IMR-90 (cell line): ENCODE measurements around the gene SNX14. TPM values are rescaled to one million over a fixed set of nuclear protein-coding genes. Genes with fewer than 3 reads are reported as not detected.

Source experiments
- ATAC-seq: fragments of 200-7000 bp; cut with Tn5 transposase; 2 replicates; pipeline ENCODE4 v1.9.1; 2020; ENCODE audit warnings: low read depth, mild to moderate bottlenecking, moderate library complexity
- BruUV-seq: library from RNA; stranded (reverse); fragments of 400-500 nt; replicated peaks from 2 replicates; lab custom pipeline; 2021; lab: Mats Ljungman, UMichigan
- CTCF ChIA-PET: fragments of 300-600 bp; formaldehyde crosslinking; extraction: SDS; loops from one replicate; lab custom pipeline; 2021; ENCODE audit warnings: antibody characterized with exemption; lab: Yijun Ruan, JAX
- POLR2A ChIA-PET: fragments of 300-600 bp; sonication (Branson Sonifier 250); formaldehyde crosslinking; loops from one replicate; lab custom pipeline; 2022; ENCODE audit warnings: antibody characterized with exemption; ENCODE audit not compliant: unreplicated experiment; lab: Charles Lee
- DNase-seq: peaks from one replicate; pipeline ENCODE4 v3.0.0; 2013
- H2AFZ ChIP-seq: replicated peaks from 2 replicates; pipeline ENCODE3; 2013; ENCODE audit warnings: low read length, mild to moderate bottlenecking; ENCODE audit not compliant: poor library complexity
- H2AK5ac ChIP-seq: 2 replicates; pipeline ENCODE4 v1.6.1; 2013; ENCODE audit warnings: low read depth, low read length, inconsistent platforms
- H2AK9ac ChIP-seq: replicated peaks from 2 replicates; pipeline ENCODE3; 2013; ENCODE audit warnings: mild to moderate bottlenecking, low read depth, low read length, moderate library complexity; ENCODE audit not compliant: poor library complexity
- H2BK120ac ChIP-seq: 2 replicates; pipeline ENCODE4 v1.6.1; 2013; ENCODE audit warnings: low read depth, low read length, inconsistent platforms
- H2BK15ac ChIP-seq: 3 replicates; pipeline ENCODE4 v1.6.1; 2013; ENCODE audit warnings: low read depth, low read length, inconsistent platforms
- H2BK20ac ChIP-seq: 2 replicates; pipeline ENCODE4 v1.6.1; 2013; ENCODE audit warnings: low read depth, mild to moderate bottlenecking, inconsistent platforms, low read length, moderate library complexity
- H2BK5ac ChIP-seq: 2 replicates; pipeline ENCODE4 v1.6.1; 2013; ENCODE audit warnings: mild to moderate bottlenecking, low read depth, low read length, inconsistent platforms; ENCODE audit not compliant: poor library complexity, severe bottlenecking
- H3K14ac ChIP-seq: replicated peaks from 2 replicates; pipeline ENCODE4 v1.6.1; 2013; ENCODE audit warnings: low read depth, low read length, inconsistent platforms
- H3K18ac ChIP-seq: 2 replicates; pipeline ENCODE4 v1.6.1; 2013; ENCODE audit warnings: low read depth, low read length, control low read depth
- H3K23ac ChIP-seq: 2 replicates; pipeline ENCODE4 v1.6.1; 2013; ENCODE audit warnings: low read depth, low read length, inconsistent platforms
- H3K27ac ChIP-seq: 2 replicates; pipeline ENCODE4 v1.5.1; 2013; ENCODE audit warnings: mild to moderate bottlenecking, control low read depth, low read length; ENCODE audit not compliant: insufficient read depth
- H3K27me3 ChIP-seq: 2 replicates; pipeline ENCODE4 v1.6.1; 2013; ENCODE audit warnings: low read length; ENCODE audit not compliant: control insufficient read depth, insufficient read depth
- H3K36me3 ChIP-seq: 2 replicates; pipeline ENCODE4 v1.6.1; 2013; ENCODE audit warnings: low read length, mixed read lengths; ENCODE audit not compliant: control insufficient read depth, insufficient read depth
- H3K4ac ChIP-seq: 2 replicates; pipeline ENCODE4 v1.6.1; 2013; ENCODE audit warnings: low read depth, low read length, inconsistent platforms
- H3K4me1 ChIP-seq: 2 replicates; pipeline ENCODE4 v1.6.1; 2013; ENCODE audit warnings: low read length, mixed read lengths; ENCODE audit not compliant: control insufficient read depth, insufficient read depth
- H3K4me2 ChIP-seq: 2 replicates; pipeline ENCODE4 v1.6.1; 2013; ENCODE audit warnings: low read depth, mild to moderate bottlenecking, control low read depth, low read length, moderate library complexity
- H3K4me3 ChIP-seq: 2 replicates; pipeline ENCODE4 v1.5.1; 2013; ENCODE audit warnings: low read depth, mild to moderate bottlenecking, control low read depth, low read length, moderate library complexity; ENCODE audit not compliant: insufficient read depth
- H3K56ac ChIP-seq: 2 replicates; pipeline ENCODE4 v1.6.1; 2013; ENCODE audit warnings: low read length, inconsistent platforms; ENCODE audit not compliant: insufficient read depth; ENCODE audit errors: extremely low read depth
- H3K79me1 ChIP-seq, 2 experiments: 2 replicates each; pipeline ENCODE4 v1.6.1; 2013; ENCODE audit warnings: low read length in 2 of 2, inconsistent platforms in 1 of 2, low read depth in 1 of 2
- H3K9ac ChIP-seq: 2 replicates; pipeline ENCODE4 v1.6.1; 2013; ENCODE audit warnings: low read depth, low read length, control low read depth
- H3K9me1 ChIP-seq: 2 replicates; pipeline ENCODE4 v1.6.1; 2013; ENCODE audit warnings: low read length, inconsistent platforms; ENCODE audit not compliant: insufficient read depth
- H3K9me3 ChIP-seq: 2 replicates; pipeline ENCODE4 v1.6.1; 2013; ENCODE audit warnings: low read length; ENCODE audit not compliant: control insufficient read depth, insufficient read depth
- H4K20me1 ChIP-seq: 2 replicates; pipeline ENCODE4 v1.6.1; 2013; ENCODE audit warnings: low read length, inconsistent platforms; ENCODE audit not compliant: insufficient read depth
- H4K5ac ChIP-seq: 2 replicates; pipeline ENCODE4 v1.6.1; 2013; ENCODE audit warnings: mild to moderate bottlenecking, low read depth, low read length, control low read depth
- H4K8ac ChIP-seq, 2 experiments: 2 replicates each; pipeline ENCODE4 v1.6.1; 2013; ENCODE audit warnings: low read depth in 2 of 2, low read length in 2 of 2, control low read depth in 1 of 2, inconsistent platforms in 1 of 2
- H4K91ac ChIP-seq: 2 replicates; pipeline ENCODE4 v1.6.1; 2013; ENCODE audit warnings: low read depth, low read length, inconsistent platforms; ENCODE audit not compliant: insufficient read depth
- BHLHE40 ChIP-seq: fragments of 150-350 bp; IDR thresholded peaks from 2 replicates; pipeline ENCODE4 v1.6.1; 2016; ENCODE audit warnings: mild to moderate bottlenecking, low read depth, low read length
- CEBPB ChIP-seq: IDR thresholded peaks from 2 replicates; pipeline ENCODE4 v1.6.1; 2012; ENCODE audit warnings: low read depth, low read length, improper control_type of control experiment
- CHD1 ChIP-seq: IDR thresholded peaks from 2 replicates; pipeline ENCODE4 v1.6.1; 2012; ENCODE audit warnings: low read depth, low read length, improper control_type of control experiment
- FOS ChIP-seq: fragments of 150-350 bp; IDR thresholded peaks from 2 replicates; pipeline ENCODE4 v1.6.1; 2016; ENCODE audit warnings: low read depth, low read length
- MAFK ChIP-seq: IDR thresholded peaks from 2 replicates; pipeline ENCODE4 v1.6.1; 2012; ENCODE audit warnings: low read depth, low read length, improper control_type of control experiment
- MAZ ChIP-seq: IDR thresholded peaks from 2 replicates; pipeline ENCODE4 v1.6.1; 2012; ENCODE audit warnings: low read depth, mild to moderate bottlenecking, low read length, improper control_type of control experiment, moderate library complexity, borderline replicate concordance
- MXI1 ChIP-seq: IDR thresholded peaks from 2 replicates; pipeline ENCODE4 v1.6.1; 2012; ENCODE audit warnings: low read depth, mild to moderate bottlenecking, low read length, moderate library complexity, borderline replicate concordance
- POLR2A ChIP-seq: IDR thresholded peaks from 2 replicates; pipeline ENCODE4 v1.6.1; 2012; ENCODE audit warnings: mild to moderate bottlenecking, low read depth, low read length
- RAD21 ChIP-seq: IDR thresholded peaks from 2 replicates; pipeline ENCODE4 v1.6.1; 2012; ENCODE audit warnings: low read length, improper control_type of control experiment
- RCOR1 ChIP-seq: IDR thresholded peaks from 2 replicates; pipeline ENCODE4 v1.6.1; 2012; ENCODE audit warnings: mild to moderate bottlenecking, low read length, improper control_type of control experiment; ENCODE audit not compliant: insufficient replicate concordance
- RFX5 ChIP-seq: IDR thresholded peaks from 2 replicates; pipeline ENCODE4 v1.8.0; 2012; ENCODE audit warnings: low read depth, mild to moderate bottlenecking, low read length, moderate library complexity
- SMC3 ChIP-seq: fragments of 150-350 bp; IDR thresholded peaks from 2 replicates; pipeline ENCODE4 v1.6.1; 2016; ENCODE audit warnings: low read depth, mild to moderate bottlenecking, antibody characterized with exemption, low read length, moderate library complexity
- WGBS, 2 experiments: methylation state at CpG; one replicate each; pipeline versions ENCODE4 v1.1.5 to v1.1.7; 2013; ENCODE audit warnings: missing lambda C conversion rate in 2 of 2; ENCODE audit not compliant: insufficient read length in 1 of 2; ENCODE audit errors: extremely low coverage in 2 of 2; 5-methylcytosine and 5-hydroxymethylcytosine counted together
- dilution Hi-C: fragments of 300-500 bp; cut with HindIII; formaldehyde crosslinking; loops from one replicate; pipeline ENCODE4 v1.14.3; 2018; ENCODE audit warnings: low sequenced_read_pairs; ENCODE audit not compliant: unreplicated experiment
- in situ Hi-C: fragments of 300-500 bp; cut with MboI; formaldehyde crosslinking; loops from 3 replicates; pipeline ENCODE4 v1.14.3; 2019; ENCODE audit warnings: low sequenced_read_pairs, inconsistent platforms, mixed read lengths
- intact Hi-C: fragments of 100-400 bp; cut with micrococcal nuclease; formaldehyde crosslinking; loops from 2 replicates; pipeline ENCODE4 v1.10.0; 2022
- polyA plus RNA-seq, 3 experiments: library from polyadenylated mRNA; depleted of rRNA; stranded (reverse); fragments of >200 nt; gene quantifications; 2 replicates each; pipeline ENCODE4 v1.2.3, GENCODE V29; 2012; ENCODE audit warnings: low replicate concordance in 1 of 3
- total RNA-seq: library from RNA; depleted of rRNA; stranded (reverse); fragments of >200 nt; gene quantifications from 2 replicates; pipeline ENCODE4 v1.2.3, GENCODE V29; 2012
- TF ChIP-seq, protein P1 (sequence below): fragments of 150-350 bp; IDR thresholded peaks from 2 replicates; pipeline ENCODE4 v1.6.1; 2017; ENCODE audit warnings: mild to moderate bottlenecking, antibody characterized with exemption, low read length, low read depth
- TF ChIP-seq, protein P2 (sequence below): conservative IDR thresholded peaks from 2 replicates; pipeline ENCODE4 v1.5.1; 2012; ENCODE audit warnings: mild to moderate bottlenecking, low read depth, low read length, improper control_type of control experiment
- TF ChIP-seq, protein P3 (sequence below): fragments of 150-350 bp; IDR thresholded peaks from 2 replicates; pipeline ENCODE4 v1.6.1; 2016; ENCODE audit warnings: low read depth, mild to moderate bottlenecking, low read length, moderate library complexity, borderline replicate concordance

SNX14 gene
- total and polyA plus RNA-seq, 2 of the 4 experiments (the other 2 are of a cell fraction) = 39.9 to 61.8 TPM

DNA sequence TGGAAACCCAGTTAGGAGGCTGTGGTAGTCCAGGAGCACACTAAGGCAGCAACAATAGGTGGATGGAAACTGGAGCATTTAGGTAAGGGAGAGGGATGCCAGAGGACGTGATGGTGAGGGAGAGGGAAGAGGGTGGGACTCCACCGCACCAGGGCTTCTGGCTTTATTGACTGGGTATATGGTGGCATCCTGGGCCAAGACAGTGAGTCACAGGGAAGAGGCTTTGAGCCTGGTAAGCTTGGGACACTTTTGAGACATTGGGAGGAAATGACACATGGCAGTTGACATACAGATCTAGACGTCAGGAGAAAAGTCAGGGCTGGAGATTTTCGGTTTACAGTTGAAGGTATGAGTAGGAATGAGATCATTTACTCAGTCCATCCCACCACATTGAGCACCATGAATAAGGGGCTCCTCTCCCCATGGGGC lies 128.9 kb downstream of the SNX14 start:
- peak overlapping the region; percentile 96 for H4K91ac ChIP-seq
- H3K4ac ChIP-seq = peak overlapping the region; percentile 96
- peaks cover 49 to 71% of the 10 kb centered on the region in 2 experiments for H3K79me1 ChIP-seq
- dilution Hi-C loops = no loop called here
- peak overlapping the region; percentile 95 for H3K23ac ChIP-seq
- peak overlapping the region; percentile 96 for H2AK9ac ChIP-seq
- H3K18ac ChIP-seq = peak overlapping the region; percentile 74
- no peak overlapping the region for H3K4me3 ChIP-seq
- in situ Hi-C loops = no loop called here
- H2AFZ ChIP-seq = no peak overlapping the region
- H4K20me1 ChIP-seq = peaks cover 11% of the 10 kb centered on the region
- peak overlapping the region; percentile 52; the same call in 2 of the 3 replicates for H2BK15ac ChIP-seq
- 0% methylated on average over 1 of the region's 4 CpGs; no CpG with 5 or more reads in 1 of the 2 experiments for WGBS, 2 experiments
- H4K8ac ChIP-seq = peak overlapping the region; percentile 68 to 91
- peak overlapping the region; percentile 89 for H3K14ac ChIP-seq
- ATAC-seq (peak; percentile 48), DNase-seq (peak; percentile 98)
- no peaks in the 10 kb centered on the region for H3K27me3 ChIP-seq
- H3K4me2 ChIP-seq = peak overlapping the region; percentile 72
- peaks cover 7% of the 10 kb centered on the region; the same call in 1 of the 2 replicates for H3K36me3 ChIP-seq
- intact Hi-C loops = no loop called here
- H3K27ac ChIP-seq = peak overlapping the region; percentile 69
- peak overlapping the region; percentile 97 for H2BK120ac ChIP-seq
- H3K56ac ChIP-seq = peak overlapping the region; percentile 93
- TF ChIP-seq FOS (peak; percentile 85), MXI1 (no peak), RAD21 (no peak), MAFK (no peak), RCOR1 (no peak), POLR2A (peak; percentile 74), BHLHE40 (peak; percentile 21; the same call in 1 of the 2 replicates), CHD1 (no peak), MAZ (0 out of 2 replicates have a peak, but pooled peaks have one; percentile 2), RFX5 (no peak), CEBPB (peak; percentile 46; the same call in 1 of the 2 replicates), SMC3 (0 out of 2 replicates have a peak, but pooled peaks have one; percentile 5)
- TF ChIP-seq, protein P1, sequence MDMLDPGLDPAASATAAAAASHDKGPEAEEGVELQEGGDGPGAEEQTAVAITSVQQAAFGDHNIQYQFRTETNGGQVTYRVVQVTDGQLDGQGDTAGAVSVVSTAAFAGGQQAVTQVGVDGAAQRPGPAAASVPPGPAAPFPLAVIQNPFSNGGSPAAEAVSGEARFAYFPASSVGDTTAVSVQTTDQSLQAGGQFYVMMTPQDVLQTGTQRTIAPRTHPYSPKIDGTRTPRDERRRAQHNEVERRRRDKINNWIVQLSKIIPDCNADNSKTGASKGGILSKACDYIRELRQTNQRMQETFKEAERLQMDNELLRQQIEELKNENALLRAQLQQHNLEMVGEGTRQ = peak; percentile 8; the same call in 1 of the 2 replicates
- TF ChIP-seq, protein P2, sequence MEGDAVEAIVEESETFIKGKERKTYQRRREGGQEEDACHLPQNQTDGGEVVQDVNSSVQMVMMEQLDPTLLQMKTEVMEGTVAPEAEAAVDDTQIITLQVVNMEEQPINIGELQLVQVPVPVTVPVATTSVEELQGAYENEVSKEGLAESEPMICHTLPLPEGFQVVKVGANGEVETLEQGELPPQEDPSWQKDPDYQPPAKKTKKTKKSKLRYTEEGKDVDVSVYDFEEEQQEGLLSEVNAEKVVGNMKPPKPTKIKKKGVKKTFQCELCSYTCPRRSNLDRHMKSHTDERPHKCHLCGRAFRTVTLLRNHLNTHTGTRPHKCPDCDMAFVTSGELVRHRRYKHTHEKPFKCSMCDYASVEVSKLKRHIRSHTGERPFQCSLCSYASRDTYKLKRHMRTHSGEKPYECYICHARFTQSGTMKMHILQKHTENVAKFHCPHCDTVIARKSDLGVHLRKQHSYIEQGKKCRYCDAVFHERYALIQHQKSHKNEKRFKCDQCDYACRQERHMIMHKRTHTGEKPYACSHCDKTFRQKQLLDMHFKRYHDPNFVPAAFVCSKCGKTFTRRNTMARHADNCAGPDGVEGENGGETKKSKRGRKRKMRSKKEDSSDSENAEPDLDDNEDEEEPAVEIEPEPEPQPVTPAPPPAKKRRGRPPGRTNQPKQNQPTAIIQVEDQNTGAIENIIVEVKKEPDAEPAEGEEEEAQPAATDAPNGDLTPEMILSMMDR = no peak
- TF ChIP-seq, protein P3, sequence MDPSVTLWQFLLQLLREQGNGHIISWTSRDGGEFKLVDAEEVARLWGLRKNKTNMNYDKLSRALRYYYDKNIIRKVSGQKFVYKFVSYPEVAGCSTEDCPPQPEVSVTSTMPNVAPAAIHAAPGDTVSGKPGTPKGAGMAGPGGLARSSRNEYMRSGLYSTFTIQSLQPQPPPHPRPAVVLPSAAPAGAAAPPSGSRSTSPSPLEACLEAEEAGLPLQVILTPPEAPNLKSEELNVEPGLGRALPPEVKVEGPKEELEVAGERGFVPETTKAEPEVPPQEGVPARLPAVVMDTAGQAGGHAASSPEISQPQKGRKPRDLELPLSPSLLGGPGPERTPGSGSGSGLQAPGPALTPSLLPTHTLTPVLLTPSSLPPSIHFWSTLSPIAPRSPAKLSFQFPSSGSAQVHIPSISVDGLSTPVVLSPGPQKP = no peak
- H3K9me3 ChIP-seq = no peaks in the 10 kb centered on the region
- H3K9ac ChIP-seq = peak overlapping the region; percentile 12
- peaks cover 51% of the 10 kb centered on the region for H3K9me1 ChIP-seq
- H3K4me1 ChIP-seq = peaks cover 42% of the 10 kb centered on the region
- ChIA-PET CTCF (interaction anchor here (0.6 to 1.8 kb wide), 2 partner anchors 18 to 110 kb away, joined by 3 to 6 read pairs; no protein-coding TSS in a partner anchor), POLR2A (interaction anchor here (1.1 kb wide), 1 partner anchor 18 kb away, joined by 3 read pairs; no protein-coding TSS in a partner anchor)
- BruUV-seq = no TSS peak
- H2BK20ac ChIP-seq = peak overlapping the region; percentile 94
- peak overlapping the region; percentile 97 for H2AK5ac ChIP-seq
- peak overlapping the region; percentile 51 for H4K5ac ChIP-seq
- peak overlapping the region; percentile 90 for H2BK5ac ChIP-seq
